NB4 (cell line): ENCODE results near the gene SLC38A10.

Experiments used
- DNase-seq: peaks from one replicate; pipeline ENCODE4 v3.0.0; 2010; ENCODE audit warnings: low read depth
- H3K4me3 ChIP-seq: one replicate; pipeline ENCODE4 v1.5.1; 2011; ENCODE audit warnings: mild to moderate bottlenecking, low read depth, low read length, moderate library complexity
- CTCF ChIP-seq: IDR thresholded peaks from one replicate; pipeline ENCODE4 v1.5.1; 2012; ENCODE audit warnings: low read depth, low read length
- MAX ChIP-seq: IDR thresholded peaks from 2 replicates; pipeline ENCODE4 v1.6.1; 2011; ENCODE audit warnings: low read depth, low read length
- MYC ChIP-seq: IDR thresholded peaks from 2 replicates; pipeline ENCODE4 v1.6.1; 2011; ENCODE audit warnings: low read depth, low read length
- POLR2A ChIP-seq: IDR thresholded peaks from 2 replicates; pipeline ENCODE4 v1.6.1; 2011; ENCODE audit warnings: mild to moderate bottlenecking; ENCODE audit not compliant: insufficient read length; ENCODE audit errors: extremely low read depth

SLC38A10 gene

GRCh38 chr17:81328978-81329926 is 34.1 kb upstream of the SLC38A10 start:
- peak; percentile 47; the same call in 1 of the 2 replicates for TF ChIP-seq MYC
- TF ChIP-seq POLR2A, result no peak
- no peak for TF ChIP-seq CTCF
- peak; percentile 46; the same call in 1 of the 2 replicates for TF ChIP-seq MAX
- H3K4me3 ChIP-seq, result no peak overlapping the region
- DNase-seq, result peak; percentile 89

- no peak overlapping the region for H3K4me3 ChIP-seq
- TF ChIP-seq MYC (no peak), CTCF (no peak), POLR2A (no peak), MAX (no peak)
- DNase-seq, result no peak
These were observed 33.4 kb upstream of the SLC38A10 start for GRCh38 chr17:81328489-81328888.

GRCh38 chr17:81325714-81326358 is 30.7 kb upstream of the SLC38A10 start:
- no peak overlapping the region for H3K4me3 ChIP-seq
- no peak for DNase-seq
- TF ChIP-seq MAX, result no peak
- no peak for TF ChIP-seq CTCF
- TF ChIP-seq POLR2A, result no peak
- TF ChIP-seq MYC, result no peak

GRCh38 chr17:81324851-81325713 is 30.0 kb upstream of the SLC38A10 start:
- DNase-seq, result no peak
- TF ChIP-seq MAX (no peak), MYC (no peak), CTCF (no peak), POLR2A (no peak)
- H3K4me3 ChIP-seq, result no peak overlapping the region

GRCh38 chr17:81324177-81324850 is 29.2 kb upstream of the SLC38A10 start:
- no peak for TF ChIP-seq POLR2A
- no peak for TF ChIP-seq CTCF
- no peak for TF ChIP-seq MYC
- TF ChIP-seq MAX, result no peak
- no peak overlapping the region for H3K4me3 ChIP-seq
- peak; percentile 39 for DNase-seq
